GM18858 (cell line): ENCODE results near the gene SMARCD3.

Experiments used
- ATAC-seq: cut with Tn5 transposase; IDR thresholded peaks from one replicate; pipeline ENCODE4 v1.9.1; 2021; ENCODE audit not compliant: unreplicated experiment

SMARCD3 gene

DNA sequence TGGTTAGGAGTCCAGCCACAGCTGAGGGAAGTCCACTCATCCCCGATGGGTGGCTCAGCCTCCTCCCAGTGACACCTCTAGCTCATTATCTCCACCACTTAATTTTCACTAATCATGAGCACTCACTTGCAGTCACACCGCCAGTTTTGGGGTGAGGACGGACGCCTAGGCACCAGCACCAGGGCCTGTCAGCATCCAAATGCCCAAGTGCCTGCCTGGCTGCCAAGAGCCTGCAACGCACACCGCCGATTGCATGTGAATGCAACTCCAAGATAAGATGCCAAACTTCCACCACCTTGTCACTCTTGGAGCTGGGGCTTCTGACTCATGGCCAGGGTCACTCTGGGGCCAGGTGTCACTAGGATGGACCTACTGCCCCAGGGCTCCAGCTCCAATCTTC is 24.4 kb upstream of the SMARCD3 start:
- no peak for ATAC-seq

DNA sequence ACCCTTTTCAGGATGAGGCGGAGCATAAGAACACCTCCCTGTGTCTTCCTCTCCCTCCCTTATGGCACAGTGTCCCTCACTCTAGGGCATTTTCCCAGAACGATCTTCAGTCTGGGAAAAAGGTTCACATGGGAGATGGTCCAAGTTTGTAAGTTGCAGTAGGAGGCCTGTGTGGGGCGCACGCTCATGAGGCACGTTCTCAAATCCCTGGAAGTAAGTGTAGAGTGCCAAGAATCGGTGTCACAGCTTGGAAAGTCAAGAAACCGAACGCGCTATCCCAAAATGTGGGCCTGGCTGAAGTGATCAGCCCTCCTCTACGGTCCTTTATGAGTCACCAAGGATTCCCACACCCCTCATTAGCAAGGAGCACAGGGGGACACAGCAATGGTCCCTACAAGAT is 23.9 kb upstream of the SMARCD3 start:
- ATAC-seq: no peak

DNA sequence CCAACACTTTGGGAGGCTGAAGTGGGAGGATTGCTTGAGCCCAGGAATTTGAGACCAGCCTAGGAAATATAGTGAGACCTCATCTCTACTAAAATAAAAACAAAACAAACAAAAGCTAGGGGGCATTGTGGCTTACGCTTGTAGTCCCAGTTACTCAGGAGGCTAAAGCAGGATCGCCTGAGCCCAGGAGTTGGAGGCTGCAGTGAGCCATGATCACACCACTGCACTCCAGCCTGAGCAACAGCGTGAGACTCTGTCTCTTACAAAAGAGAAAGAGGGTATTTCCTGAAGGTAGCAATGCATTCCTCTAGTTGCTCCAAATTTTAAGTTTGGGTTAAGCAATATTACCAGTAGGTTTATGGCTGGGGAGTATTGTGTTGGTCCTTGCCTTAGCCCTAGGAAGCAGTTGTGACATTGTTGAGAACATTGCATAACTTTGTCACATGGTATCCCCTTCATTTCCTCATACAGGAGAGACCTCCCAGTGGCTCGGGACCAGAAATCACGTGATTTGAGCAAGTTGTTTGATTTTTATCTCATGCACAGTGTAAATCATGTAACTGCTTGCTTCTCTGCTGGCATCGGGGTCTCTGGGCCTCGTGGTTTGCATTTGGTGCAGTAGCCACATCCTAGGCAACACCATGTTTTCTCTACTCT is 23.3 kb upstream of the SMARCD3 start:
- ATAC-seq: no peak

DNA sequence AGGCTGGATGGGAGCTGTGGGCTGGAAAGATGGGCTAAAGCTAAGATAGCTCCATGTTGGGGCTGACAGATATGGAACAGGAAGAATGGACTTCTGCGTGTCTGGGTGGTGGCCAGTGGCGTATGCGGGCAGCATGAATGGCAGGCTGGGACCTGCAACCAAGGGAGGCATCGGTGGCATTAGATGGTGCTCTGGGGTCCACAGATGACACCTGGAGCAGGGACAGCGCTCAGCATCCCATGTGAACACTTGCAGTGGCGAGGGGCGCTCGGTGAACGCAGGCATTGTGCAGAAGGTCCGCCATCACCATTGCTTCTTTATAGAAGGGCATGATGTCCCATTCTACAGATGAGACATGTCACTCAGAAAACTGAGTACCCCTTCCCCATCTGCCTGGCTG is 21.0 kb upstream of the SMARCD3 start:
- ATAC-seq: no peak

DNA sequence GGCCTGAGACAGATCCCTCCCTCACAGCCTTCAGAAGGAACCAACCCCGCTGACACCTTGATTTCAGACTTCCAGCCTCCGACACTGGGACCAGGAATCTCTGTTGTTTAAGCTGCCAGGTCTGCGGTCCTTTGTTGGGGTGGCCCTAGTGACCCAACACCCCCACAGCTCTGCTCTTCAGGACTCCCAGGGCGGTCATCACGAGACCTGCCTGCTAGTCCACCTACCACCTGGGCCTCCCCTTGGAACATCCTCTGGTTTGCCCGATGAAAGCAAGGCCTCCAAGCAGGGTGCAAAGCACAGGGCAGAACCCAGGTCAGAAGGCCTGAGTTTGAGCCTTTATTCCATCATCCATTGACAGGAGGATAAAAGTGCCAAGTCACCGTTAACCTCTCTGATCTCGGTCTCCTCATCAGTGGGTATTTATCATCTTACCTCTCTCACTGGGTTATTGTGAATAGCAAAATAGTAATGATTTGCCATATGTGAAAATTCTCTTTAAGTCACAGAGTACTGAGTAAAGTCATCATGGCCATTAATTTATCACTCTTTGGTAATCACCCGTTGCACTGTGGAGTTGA is 16.9 kb upstream of the SMARCD3 start:
- ATAC-seq: no peak

DNA sequence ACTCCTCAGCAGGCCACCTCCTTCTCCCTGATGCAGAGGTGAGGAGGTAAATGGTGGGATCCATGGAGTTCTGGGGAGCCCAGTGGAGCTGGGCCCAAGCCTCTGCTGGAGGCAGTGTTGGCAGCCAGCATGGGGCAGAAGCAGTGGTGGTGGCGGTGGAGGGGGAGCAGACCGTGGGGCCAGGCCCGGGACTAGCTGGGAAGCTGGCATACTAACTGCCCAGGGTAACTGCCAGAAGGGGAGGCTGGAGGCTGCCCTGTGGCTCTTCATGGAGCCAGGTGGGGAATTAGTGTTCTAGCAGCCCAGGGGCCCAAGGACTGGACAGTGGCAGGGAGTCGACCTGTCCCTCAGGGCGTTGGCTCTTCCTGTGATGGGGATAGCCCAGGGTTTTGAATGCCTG is 16.1 kb upstream of the SMARCD3 start:
- no peak for ATAC-seq

DNA sequence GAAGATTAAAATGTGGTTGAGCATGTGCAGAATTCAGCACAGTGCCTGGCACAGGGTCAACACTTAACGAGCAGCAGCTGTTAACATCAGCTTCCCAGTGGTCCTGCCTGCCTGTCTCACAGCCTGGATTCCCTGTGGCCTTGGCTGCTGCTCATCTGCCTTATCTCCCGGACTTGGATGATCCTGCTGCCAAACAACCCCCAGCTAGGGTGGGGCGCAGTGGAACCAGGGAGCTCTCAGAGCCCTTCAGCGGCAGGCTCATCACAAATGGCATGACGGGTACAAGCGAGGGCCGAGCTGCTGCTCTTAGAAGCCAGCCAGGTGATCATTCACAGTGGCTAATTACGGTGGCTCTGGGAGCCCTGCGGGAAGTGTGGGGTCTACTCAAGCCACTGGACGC is 13.0 kb upstream of the SMARCD3 start:
- no peak for ATAC-seq

DNA sequence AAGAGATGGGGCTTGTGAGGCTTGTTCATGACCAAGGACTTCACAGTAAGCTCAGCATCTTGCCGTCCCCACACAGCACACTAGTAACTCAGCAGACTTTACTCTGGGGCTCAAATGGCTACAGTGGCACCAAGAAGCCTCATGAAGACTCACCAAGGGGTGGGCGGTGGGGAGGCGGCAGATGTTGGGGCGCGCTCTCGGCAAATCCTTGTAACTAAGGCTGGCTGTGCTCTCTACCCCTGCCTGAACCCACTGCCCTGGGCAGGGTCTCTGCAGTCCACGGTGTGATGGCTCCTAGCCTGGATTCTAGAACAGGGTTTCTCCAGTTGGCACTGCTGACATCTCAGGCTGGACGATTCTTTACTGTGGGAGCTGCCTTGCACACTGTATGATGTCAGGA is 12.4 kb upstream of the SMARCD3 start:
- no peak for ATAC-seq

DNA sequence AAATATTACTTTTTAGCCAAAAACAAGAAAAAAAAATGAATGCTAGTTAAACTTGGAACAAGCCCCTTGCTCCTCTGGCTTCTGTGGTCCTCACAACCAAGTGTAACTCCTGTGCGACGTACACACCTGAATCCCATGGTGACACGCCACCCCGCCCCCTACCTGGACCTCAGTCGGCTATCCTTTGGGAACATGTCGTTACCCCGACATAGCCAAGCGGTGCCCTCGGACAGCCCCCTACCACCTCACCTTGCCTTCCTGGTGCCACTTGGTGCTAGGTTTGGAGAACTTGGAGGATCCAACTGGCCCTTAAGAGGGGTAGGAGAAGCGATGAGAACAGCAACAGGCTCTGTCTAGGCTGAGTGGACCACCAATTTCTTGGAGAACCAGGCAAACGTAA is 12.0 kb upstream of the SMARCD3 start:
- ATAC-seq: no peak

DNA sequence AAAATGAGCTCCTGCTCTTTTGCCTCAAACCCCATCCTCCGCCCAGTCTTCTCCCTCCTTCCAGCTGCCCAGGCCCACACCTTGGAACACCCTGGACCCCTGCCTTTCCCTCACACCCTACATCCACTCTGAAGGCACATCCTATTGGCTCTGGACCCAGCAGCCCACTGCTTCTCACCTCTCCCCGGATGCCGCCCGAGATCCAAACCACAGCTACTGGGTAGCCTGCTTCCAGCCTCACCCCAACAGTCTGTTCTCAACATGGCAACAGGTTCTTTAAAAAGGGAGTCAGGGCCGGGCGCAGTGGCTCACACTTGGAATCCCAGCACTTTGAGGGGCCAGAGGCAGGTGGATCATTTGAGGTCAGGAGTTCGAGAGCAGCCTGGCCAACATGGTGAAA is 9.5 kb upstream of the SMARCD3 start:
- no peak for ATAC-seq

DNA sequence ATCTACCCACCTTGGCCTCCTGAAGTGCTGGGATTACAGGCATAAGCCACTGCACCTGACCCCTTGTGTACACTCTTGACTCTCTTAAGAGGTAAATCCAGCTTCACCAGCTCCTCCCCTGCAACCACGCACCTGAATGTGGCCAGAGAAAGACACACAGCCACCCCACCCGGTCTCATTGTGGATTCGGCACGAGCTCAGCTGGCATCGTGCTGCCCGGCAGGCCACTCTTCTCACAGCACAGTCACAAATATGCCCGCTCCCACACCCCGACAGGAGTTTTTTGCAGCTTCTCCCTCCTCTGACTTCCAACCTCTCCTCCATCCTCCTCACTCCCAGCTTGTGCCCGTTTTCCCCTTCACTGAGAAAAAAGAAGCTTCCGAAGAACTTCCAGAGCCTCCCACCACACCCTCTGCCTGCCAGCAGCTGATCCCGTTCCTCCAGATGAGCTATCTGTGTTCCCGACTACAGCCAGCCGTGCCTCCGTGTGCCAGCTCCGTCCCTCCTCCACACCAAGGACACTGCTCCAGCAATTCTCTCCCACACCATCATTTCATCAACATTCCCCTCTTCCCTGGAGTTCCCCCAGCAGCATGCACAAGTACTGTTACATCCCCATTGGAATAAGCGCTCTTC is 8.0 kb upstream of the SMARCD3 start:
- ATAC-seq: no peak

DNA sequence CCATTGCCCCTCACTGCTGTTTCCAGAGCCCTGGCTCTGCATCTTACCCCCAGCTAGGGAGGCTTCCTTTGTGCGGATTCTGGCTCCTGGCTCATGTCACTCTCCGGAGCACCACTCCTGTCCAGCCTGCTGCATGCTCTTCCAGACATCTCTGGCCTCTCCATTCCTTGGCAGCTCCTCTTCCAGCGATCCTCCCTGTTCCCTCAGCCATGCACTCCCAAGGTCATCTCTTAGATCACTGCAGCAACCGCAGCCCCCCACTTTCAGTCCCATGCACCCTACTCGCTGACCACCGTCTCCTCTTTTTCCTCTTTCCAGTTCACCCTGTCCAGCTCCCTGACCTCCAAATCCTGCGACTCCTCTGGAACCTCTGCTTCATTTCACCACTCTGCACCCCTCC is 6.9 kb upstream of the SMARCD3 start:
- ATAC-seq: no peak

DNA sequence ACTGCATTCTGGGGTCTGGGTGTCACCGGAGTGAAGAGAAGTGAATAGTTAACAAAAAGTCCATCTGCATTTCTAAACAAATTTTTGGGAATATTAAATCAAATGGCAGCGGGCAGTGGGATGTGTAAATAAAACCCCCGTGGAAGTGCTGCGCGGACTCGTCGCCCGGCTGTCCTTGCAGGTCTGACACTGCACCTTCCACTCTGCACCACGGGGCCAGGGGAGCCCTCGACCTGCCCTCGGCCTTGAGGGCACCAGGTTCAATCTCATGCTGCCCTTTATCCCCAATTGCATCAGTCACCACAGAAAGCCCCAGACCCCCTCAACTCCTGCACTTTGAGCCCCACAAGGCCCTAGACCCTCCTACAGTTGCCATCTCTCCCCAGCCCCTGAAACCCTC is 6.4 kb upstream of the SMARCD3 start:
- no peak for ATAC-seq

DNA sequence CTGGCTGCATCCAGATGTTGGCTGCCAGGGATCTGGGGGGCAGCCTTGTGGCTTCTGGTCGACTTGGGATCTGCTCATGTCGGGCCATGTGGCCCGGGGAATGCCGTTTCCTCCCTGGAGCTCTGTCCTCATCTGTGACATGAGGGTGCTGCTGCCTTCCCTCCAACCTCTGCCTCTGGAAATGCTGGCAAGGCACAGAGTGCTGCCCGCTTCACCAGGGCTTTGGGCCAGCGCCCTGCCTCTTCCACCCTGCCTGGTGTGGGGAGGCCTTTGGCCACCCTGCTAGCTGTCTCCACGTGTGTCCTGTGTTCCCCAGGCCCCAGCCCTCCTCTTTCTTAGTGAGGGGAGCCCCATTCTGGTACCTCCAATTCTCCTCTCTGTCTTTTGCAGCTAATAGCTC is 5.8 kb upstream of the SMARCD3 start:
- no peak for ATAC-seq

DNA sequence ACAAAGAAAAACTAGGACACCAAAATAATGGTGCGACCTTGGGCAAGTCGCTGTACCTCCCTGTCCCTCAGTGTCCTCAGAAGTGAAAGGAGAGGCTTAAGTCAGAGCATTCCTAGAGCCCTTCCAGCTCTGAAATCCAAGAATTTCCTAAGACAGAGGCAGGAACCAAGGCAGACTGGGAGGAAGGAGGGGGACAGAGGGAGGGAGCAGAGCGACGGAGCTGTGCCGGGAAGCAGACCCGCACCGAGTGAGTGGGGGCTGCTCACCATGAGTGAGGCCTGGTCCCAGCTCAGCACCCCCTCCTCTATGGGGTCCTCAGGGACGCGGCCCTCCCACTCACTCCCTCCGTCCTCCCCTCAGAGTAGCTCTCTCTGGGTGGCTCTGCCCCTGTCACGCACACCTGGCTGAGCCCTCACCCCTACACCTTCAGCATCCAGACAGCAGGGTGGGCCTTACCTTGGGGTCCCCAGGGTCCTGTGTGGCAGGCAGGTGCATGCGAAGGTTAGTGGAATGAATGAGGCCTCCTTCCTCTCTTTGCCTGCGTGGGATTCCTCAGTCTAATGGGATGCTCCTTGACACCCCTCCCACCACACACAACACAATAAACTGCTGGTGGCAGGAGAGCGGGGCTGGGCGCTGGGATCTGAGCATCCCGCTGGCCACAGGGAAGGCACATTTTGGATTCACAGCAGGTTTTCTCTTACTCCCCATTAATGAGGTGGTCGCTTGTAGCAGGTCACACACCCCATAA is 4.6 kb upstream of the SMARCD3 start:
- ATAC-seq: no peak

DNA sequence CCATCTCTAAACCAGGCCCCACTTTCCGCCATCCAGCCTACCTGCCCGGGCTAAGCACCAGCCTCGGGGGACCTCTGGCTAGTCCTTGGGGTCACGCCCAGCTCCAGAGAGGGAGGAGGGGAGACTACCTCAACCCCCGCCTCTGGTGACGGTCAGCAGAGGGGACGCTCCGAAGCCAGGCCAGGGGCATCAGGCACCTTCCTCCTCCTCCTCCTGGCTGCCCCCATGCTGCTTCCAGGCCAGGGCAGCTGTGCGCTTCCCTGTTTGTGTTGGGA is 4.0 kb upstream of the SMARCD3 start:
- no peak for ATAC-seq

DNA sequence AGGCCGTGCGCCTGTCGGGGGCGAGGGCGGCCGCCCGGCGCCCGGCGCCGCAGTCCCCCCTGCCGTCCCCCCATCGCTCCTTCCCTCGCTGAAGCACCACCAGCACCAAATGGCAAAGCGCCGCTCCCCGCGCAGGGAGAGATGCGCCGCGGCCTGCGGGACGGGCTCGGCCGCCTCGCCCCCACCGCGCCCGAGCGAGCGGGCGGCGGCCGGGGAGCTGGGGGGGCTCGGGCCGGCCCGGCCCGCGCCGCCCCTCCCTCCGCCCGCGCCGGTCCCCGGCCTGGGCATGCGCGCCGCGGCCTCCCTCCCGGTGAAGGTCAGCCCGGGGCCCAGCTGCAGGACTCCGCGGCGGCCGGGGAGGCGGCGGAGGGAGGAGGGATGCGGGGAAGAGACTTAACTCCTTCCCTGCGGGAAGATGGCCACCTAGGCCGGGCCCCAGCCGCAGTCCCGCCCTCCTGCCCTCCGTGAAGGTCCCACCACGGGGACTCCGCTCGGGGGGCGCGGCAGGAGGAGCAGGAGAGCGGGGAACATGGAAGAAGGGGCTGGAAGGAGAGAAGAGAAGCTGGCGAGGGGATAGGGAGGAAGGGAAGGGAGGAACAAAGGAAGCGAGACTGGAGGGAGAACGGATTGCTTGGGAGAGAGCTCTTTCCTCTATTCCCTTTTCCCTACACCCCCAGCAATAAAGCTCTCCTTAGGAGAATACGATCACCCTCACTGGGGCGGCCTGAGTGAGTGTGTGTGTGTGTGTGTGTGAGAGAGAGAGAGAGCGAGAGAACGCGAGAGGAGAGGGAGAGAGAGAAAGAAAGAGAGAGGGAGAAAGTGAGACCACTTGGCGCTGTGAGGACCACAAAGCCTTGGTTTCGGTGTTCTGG is 3.4 kb upstream of the SMARCD3 start:
- no peak for ATAC-seq

DNA sequence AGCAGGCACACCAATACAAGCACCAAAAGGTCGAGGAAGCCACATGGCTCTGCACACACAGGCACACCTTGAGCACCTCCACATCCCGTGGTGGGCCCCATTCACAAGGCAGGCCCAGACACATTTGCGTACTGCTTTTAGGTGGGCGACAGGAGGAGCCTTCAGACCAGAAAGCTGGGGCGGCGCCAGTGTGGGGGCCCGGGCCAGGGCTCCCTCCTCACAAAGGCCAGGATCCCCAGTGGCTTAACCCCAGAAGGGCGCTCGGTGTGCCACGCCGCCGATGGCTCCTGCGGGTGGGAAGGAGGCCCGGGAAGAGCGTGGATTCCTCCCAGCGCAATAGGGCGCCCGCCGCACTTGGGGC is 2.8 kb upstream of the SMARCD3 start:
- ATAC-seq: no peak

DNA sequence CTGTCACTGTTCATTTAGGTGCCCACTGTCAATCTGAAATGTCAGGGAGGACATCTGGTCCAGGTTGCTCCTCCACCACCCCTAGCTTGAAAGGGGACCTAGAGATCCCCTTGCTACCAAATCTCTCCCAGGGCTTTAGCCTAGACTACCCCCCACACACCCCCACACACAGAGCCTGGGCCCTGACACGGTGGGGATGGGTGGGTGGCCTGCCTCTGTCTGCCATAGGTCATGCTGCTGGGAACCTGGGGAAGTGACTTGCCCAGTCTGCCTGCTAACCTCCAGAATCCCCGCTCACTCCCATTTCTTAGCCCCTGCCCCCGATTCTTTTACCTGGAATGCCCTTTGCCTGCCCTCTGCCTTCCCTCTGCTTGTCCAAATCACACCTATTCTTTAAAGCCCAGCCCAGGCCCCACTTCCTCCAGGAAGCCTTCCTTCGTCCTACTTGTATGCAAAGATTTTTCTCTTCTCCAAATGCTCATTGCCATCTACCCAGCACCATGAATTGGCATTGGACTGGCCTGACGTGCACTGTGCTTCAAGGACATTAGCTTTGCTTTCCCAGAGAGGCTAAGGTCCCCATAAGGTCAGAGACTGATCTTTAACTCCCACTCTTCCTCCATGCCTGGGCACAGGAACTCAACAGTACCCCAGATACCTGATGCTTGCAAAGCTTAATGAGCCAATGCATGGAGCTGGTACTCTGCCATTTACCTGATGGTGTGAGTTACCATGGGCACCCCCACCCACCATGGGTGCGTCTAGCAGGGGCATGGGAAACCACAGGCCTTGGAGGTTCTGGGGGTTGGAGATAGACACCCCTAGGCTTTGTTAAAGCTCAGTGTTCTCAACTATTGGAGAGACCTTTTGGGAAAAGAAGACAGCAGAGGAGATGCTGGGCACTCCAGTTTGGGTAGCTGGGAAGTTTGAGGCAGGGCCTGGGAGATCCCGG is 2.0 kb upstream of the SMARCD3 start:
- no peak for ATAC-seq

DNA sequence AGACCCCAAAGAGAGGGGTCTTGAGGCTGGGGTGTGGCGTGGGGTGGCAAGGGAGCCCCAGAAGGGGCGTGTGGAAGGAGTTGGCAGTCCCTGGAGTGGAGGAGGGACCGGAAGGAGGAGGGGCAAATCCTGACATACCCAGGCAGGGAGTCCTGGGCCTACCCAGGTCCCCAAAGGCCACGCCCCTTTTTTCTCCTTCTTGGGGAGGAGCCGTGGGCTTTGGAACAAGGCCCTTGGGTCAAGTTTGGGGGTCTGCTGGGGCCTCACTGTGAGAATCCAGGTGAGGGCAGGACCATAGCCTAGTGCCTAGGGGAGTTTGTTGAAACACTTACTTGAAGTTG is 1.2 kb upstream of the SMARCD3 start:
- ATAC-seq: no peak
